ENCODE data around the gene SLC25A27. TPM values are rescaled to one million over a fixed set of nuclear protein-coding genes. Genes with fewer than 3 reads are reported as not detected.

The SLC25A27 gene, protein sequence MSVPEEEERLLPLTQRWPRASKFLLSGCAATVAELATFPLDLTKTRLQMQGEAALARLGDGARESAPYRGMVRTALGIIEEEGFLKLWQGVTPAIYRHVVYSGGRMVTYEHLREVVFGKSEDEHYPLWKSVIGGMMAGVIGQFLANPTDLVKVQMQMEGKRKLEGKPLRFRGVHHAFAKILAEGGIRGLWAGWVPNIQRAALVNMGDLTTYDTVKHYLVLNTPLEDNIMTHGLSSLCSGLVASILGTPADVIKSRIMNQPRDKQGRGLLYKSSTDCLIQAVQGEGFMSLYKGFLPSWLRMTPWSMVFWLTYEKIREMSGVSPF
- polyA plus RNA-seq (2013, experiment 1 of 2), result 18.6 TPM
- polyA plus RNA-seq (2013, experiment 2 of 2), result 15.3 TPM

DNA sequence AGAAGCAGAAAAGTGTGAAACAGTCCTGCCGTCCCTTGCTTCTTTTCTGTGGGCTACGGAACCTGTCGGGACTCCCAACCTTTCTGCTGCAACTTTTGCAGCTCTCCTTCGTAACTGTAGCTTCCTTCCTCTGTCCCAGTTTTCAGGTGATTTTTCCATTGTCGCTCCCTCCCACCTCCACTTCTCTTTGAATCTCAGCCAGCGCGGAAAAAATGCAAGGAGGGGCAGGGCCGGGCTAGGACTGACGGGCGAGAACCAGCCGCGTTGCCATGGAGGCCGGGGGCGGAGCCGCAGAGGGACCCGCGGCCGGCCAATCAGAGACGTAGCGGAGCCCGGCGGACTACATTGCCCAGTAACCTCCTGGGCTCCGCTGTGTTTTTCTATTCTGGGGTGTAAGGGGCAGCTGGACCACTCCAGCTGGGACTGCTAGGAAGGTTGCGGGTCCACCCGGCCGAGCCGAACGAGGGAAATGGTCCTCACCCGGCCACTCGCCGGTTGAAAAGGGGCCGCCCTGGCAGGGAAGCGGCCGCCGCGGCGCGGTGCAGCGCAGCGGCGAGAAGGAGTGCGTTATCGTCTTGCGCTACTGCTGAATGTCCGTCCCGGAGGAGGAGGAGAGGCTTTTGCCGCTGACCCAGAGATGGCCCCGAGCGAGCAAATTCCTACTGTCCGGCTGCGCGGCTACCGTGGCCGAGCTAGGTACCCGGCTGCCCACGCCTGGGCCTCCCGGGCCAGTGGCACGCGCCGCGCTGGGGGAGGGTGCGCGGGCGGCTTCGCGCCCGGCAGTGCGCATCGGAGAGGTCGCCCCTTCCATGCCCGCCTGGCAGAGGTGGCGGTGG lies at the start of gene SLC25A27, which contains the start of gene CYP39A1:
SLC25A27 (plus strand) TSS at position 373 of the 836 bp plus-strand sequence; CDS start at position 591, 218 bp downstream.
CYP39A1 (minus strand) TSS at position 216 of the 836 bp plus-strand sequence. CDS start 236 bp downstream, outside the sequence.
- H4K91ac ChIP-seq (ENCODE audit: low read depth, low read length, poor library complexity), result no peak within 1 kb of the TSS
- H2AK5ac ChIP-seq (ENCODE audit: low read depth, low read length), result no peak within 1 kb of the TSS
- H3K4ac ChIP-seq (ENCODE audit: low read length), result no peak within 1 kb of the TSS
- H2BK15ac ChIP-seq (ENCODE audit: low read length), result no peak within 1 kb of the TSS
- no peaks in the 10 kb centered on the region for H3K36me3 ChIP-seq (replicated peaks in 1 of 2; ENCODE audit: control insufficient read depth in 2 of 2, insufficient read depth in 2 of 2, low read length in 2 of 2)
- DNase-seq (ENCODE audit: low spot score), result peak; percentile 87
- peak within 1 kb of the TSS; percentile 49 for H3K27ac ChIP-seq (replicated peaks; ENCODE audit: low read length)
- H3K9me3 ChIP-seq (replicated peaks in 1 of 2; ENCODE audit: control insufficient read depth in 2 of 2, insufficient read depth in 1 of 2, low read depth in 1 of 2, low read length in 2 of 2), result no peaks in the 10 kb centered on the region
- H3K79me1 ChIP-seq (ENCODE audit: low read depth, low read length), result peaks cover 3% of the 10 kb centered on the region
- H2BK12ac ChIP-seq (ENCODE audit: low read length), result peak within 1 kb of the TSS; percentile 65
- H3K18ac ChIP-seq (ENCODE audit: low read length), result peak within 1 kb of the TSS; percentile 97
- peaks cover 0 to 2% of the 10 kb centered on the region in 2 donors for H3K4me1 ChIP-seq (ENCODE audit: control insufficient read depth in 2 of 2, insufficient read depth in 1 of 2, low read depth in 1 of 2, low read length in 2 of 2)
- peak within 1 kb of the TSS; percentile 77 to 97 for H3K4me3 ChIP-seq (ENCODE audit: low read length in 2 of 2)
- H3K27me3 ChIP-seq (ENCODE audit: control insufficient read depth in 3 of 3, insufficient read depth in 3 of 3, low read depth in 1 of 3, low read length in 3 of 3), result peaks cover 0 to 39% (median 0%) of the 10 kb centered on the region in 3 experiments
- H4K8ac ChIP-seq (ENCODE audit: low read depth, low read length), result no peak within 1 kb of the TSS
- H3K4me2 ChIP-seq (ENCODE audit: insufficient read depth, low read length, poor library complexity, severe bottlenecking), result peak within 1 kb of the TSS; percentile 82
- H3K23ac ChIP-seq (ENCODE audit: low read depth, low read length, poor library complexity), result peak within 1 kb of the TSS; percentile 49
- H2AFZ ChIP-seq (ENCODE audit: low read length), result peak within 1 kb of the TSS; percentile 100
- no peak within 1 kb of the TSS for H2BK120ac ChIP-seq (ENCODE audit: low read depth, low read length)
- H3K9ac ChIP-seq (ENCODE audit: low read depth, low read length, poor library complexity), result peak within 1 kb of the TSS; percentile 87
- no peak within 1 kb of the TSS for H2BK5ac ChIP-seq (ENCODE audit: low read length)
- WGBS, 2 donors (ENCODE audit: extremely low coverage in 2 of 2, insufficient read length in 2 of 2, insufficient replicate concordance in 1 of 2), result no CpG with 5 or more reads among the region's 72 CpGs
- H3K14ac ChIP-seq (ENCODE audit: low read length), result no peak within 1 kb of the TSS

DNA sequence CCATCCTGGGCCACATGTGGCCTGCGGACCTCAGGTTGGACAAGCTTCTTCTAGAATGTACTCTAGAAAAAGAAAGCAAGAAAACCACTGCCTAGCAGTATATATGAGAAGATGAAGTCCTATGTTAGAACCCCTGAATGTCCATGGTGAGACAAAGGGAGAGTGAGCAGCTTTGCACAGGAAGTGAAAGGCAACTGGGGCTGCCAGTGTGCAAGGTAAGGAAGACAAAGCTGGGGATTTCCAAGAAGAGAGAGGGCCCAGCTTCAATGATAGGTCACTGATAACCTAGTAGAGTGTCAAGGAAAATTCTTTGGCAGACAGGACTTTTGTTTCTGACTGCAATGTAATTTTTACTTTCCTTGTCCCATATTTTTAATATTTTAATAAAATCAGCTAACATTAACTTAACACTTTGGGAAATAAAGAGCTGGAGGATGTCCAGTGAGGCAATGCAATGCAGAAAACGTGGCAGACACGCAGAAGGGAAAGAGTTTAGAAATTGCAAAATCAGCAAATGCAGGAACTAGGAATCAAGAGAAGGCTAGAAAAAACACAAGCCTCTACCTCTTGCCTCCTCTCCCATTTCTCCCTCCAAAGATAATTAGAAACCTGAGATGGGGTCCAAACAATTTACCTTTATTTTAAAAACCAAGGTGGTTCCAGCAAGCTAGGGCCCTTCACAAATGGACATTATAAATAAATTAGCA lies 47.5 kb upstream of the SLC25A27 start:
- Histone ChIP-seq H3K4ac (ENCODE audit: low read length) (no peak overlapping the region), H3K4me1 (ENCODE audit: control insufficient read depth in 2 of 2, insufficient read depth in 1 of 2, low read depth in 1 of 2, low read length in 2 of 2) (no peaks in the 10 kb centered on the region), H3K27me3 (ENCODE audit: control insufficient read depth in 3 of 3, insufficient read depth in 3 of 3, low read depth in 1 of 3, low read length in 3 of 3) (no peaks in the 10 kb centered on the region), H3K14ac (ENCODE audit: low read length) (no peak overlapping the region), H2BK12ac (ENCODE audit: low read length) (no peak overlapping the region), H3K36me3 (replicated peaks in 1 of 2; ENCODE audit: control insufficient read depth in 2 of 2, insufficient read depth in 2 of 2, low read length in 2 of 2) (no peaks in the 10 kb centered on the region), H2BK5ac (ENCODE audit: low read length) (no peak overlapping the region), H3K4me3 (ENCODE audit: low read length in 2 of 2) (no peak overlapping the region), H3K4me2 (ENCODE audit: insufficient read depth, low read length, poor library complexity, severe bottlenecking) (no peak overlapping the region), H3K23ac (ENCODE audit: low read depth, low read length, poor library complexity) (no peak overlapping the region), H2BK15ac (ENCODE audit: low read length) (no peak overlapping the region), H2AK5ac (ENCODE audit: low read depth, low read length) (no peak overlapping the region), H4K8ac (ENCODE audit: low read depth, low read length) (no peak overlapping the region), H3K9ac (ENCODE audit: low read depth, low read length, poor library complexity) (no peak overlapping the region), H2AFZ (ENCODE audit: low read length) (no peak overlapping the region), H2BK120ac (ENCODE audit: low read depth, low read length) (no peak overlapping the region), H4K91ac (ENCODE audit: low read depth, low read length, poor library complexity) (no peak overlapping the region), H3K18ac (ENCODE audit: low read length) (no peak overlapping the region), H3K9me3 (replicated peaks in 1 of 2; ENCODE audit: control insufficient read depth in 2 of 2, insufficient read depth in 1 of 2, low read depth in 1 of 2, low read length in 2 of 2) (no peaks in the 10 kb centered on the region), H3K27ac (replicated peaks; ENCODE audit: low read length) (no peak overlapping the region), H3K79me1 (ENCODE audit: low read depth, low read length) (no peaks in the 10 kb centered on the region)
- no CpG with 5 or more reads among the region's 3 CpGs for WGBS, 2 donors (ENCODE audit: extremely low coverage in 2 of 2, insufficient read length in 2 of 2, insufficient replicate concordance in 1 of 2)
- no peak for DNase-seq (ENCODE audit: low spot score)

DNA sequence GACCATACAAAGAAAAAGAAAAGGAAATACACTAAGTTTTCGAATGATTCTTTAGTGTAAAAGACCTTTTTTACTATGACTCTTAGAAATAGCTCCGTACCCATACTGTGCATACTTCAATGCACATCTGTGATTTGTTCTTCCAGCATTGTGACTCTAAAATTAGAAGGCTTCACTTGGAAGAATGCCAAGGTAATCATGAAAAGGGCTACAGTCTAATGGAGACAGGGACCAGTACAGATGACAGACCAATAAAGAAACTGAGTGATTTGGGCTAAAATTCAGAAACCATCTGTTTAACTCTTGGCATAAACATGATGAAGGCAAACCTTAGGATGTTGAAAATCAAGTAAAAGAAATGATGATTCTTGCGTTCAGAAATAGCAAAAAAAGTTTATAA lies 46.4 kb upstream of the SLC25A27 start:
- no peaks in the 10 kb centered on the region for H3K79me1 ChIP-seq (ENCODE audit: low read depth, low read length)
- no peak overlapping the region for H2BK5ac ChIP-seq (ENCODE audit: low read length)
- H3K27me3 ChIP-seq (ENCODE audit: control insufficient read depth in 3 of 3, insufficient read depth in 3 of 3, low read depth in 1 of 3, low read length in 3 of 3), result no peaks in the 10 kb centered on the region
- no peak overlapping the region for H3K27ac ChIP-seq (replicated peaks; ENCODE audit: low read length)
- no peak overlapping the region for H3K23ac ChIP-seq (ENCODE audit: low read depth, low read length, poor library complexity)
- no peak overlapping the region for H2AK5ac ChIP-seq (ENCODE audit: low read depth, low read length)
- H2BK120ac ChIP-seq (ENCODE audit: low read depth, low read length), result no peak overlapping the region
- H3K4ac ChIP-seq (ENCODE audit: low read length), result no peak overlapping the region
- no peak overlapping the region for H2BK15ac ChIP-seq (ENCODE audit: low read length)
- no peak overlapping the region for H3K4me2 ChIP-seq (ENCODE audit: insufficient read depth, low read length, poor library complexity, severe bottlenecking)
- H2BK12ac ChIP-seq (ENCODE audit: low read length), result no peak overlapping the region
- no peak overlapping the region for H3K4me3 ChIP-seq (ENCODE audit: low read length in 2 of 2)
- no CpG with 5 or more reads among the region's 3 CpGs for WGBS, 2 donors (ENCODE audit: extremely low coverage in 2 of 2, insufficient read length in 2 of 2, insufficient replicate concordance in 1 of 2)
- no peak overlapping the region for H2AFZ ChIP-seq (ENCODE audit: low read length)
- no peak overlapping the region for H3K14ac ChIP-seq (ENCODE audit: low read length)
- no peak overlapping the region for H4K91ac ChIP-seq (ENCODE audit: low read depth, low read length, poor library complexity)
- no peaks in the 10 kb centered on the region for H3K9me3 ChIP-seq (replicated peaks in 1 of 2; ENCODE audit: control insufficient read depth in 2 of 2, insufficient read depth in 1 of 2, low read depth in 1 of 2, low read length in 2 of 2)
- DNase-seq (ENCODE audit: low spot score), result no peak
- no peaks in the 10 kb centered on the region for H3K36me3 ChIP-seq (replicated peaks in 1 of 2; ENCODE audit: control insufficient read depth in 2 of 2, insufficient read depth in 2 of 2, low read length in 2 of 2)
- no peak overlapping the region for H3K9ac ChIP-seq (ENCODE audit: low read depth, low read length, poor library complexity)
- H3K4me1 ChIP-seq (ENCODE audit: control insufficient read depth in 2 of 2, insufficient read depth in 1 of 2, low read depth in 1 of 2, low read length in 2 of 2), result no peaks in the 10 kb centered on the region
- H4K8ac ChIP-seq (ENCODE audit: low read depth, low read length), result no peak overlapping the region
- no peak overlapping the region for H3K18ac ChIP-seq (ENCODE audit: low read length)

Data from neuronal stem cell (in vitro differentiated cells).